Adipose tissue (tissue), 3 donors: ENCODE results near the gene FUBP3. TPM values are rescaled to one million over a fixed set of nuclear protein-coding genes. Genes with fewer than 3 reads are reported as not detected.

ENCODE experiments used
- H3K27ac ChIP-seq: one replicate; pipeline ENCODE4 v1.5.1; 2013; ENCODE audit warnings: low read depth, low read length
- WGBS, 3 donors: extraction: QIAGEN DNeasy Blood & Tissue Kit; methylation state at CpG; one replicate each; pipeline ENCODE4 v1.1.7; 2013; 5-methylcytosine and 5-hydroxymethylcytosine counted together
- polyA plus RNA-seq, 3 donors: library from polyadenylated mRNA; stranded (reverse); fragments of 200-250 nt; gene quantifications; one replicate each; pipeline ENCODE4 v1.2.3, GENCODE V29; 2013
- donor health status: healthy with polysubstance abuse.
- donor health status: Bipolar disorder and iron deficiency.
- donor health status: healthy.

The FUBP3 gene
- 10 to 100 TPM; 13.3 to 27.9 (median 23.1) TPM for polyA plus RNA-seq

GRCh38 chr9:130578865-130579737, at the start of gene FUBP3:
TSS of gene FUBP3 (plus strand) at chr9:130579577. CDS start at chr9:130579681, 104 bp downstream.
- WGBS, 3 donors = 1% methylated on average over 70 to 74 of the region's 74 CpGs
- H3K27ac ChIP-seq = peak within 1 kb of the TSS; percentile 34

- WGBS, 3 donors = 44 to 51% (median 48%) methylated on average over 9 of the region's 9 CpGs
- no peak overlapping the region for H3K27ac ChIP-seq
Measured at GRCh38 chr9:130530938-130531337, 48.4 kb upstream of the FUBP3 start.

- 94 to 99% (median 98%) methylated on average over 7 to 8 of the region's 8 CpGs for WGBS, 3 donors
- H3K27ac ChIP-seq = no peak overlapping the region
Measured at GRCh38 chr9:130531670-130532069, 47.7 kb upstream of the FUBP3 start.

- H3K27ac ChIP-seq = no peak overlapping the region
- 77 to 85% (median 80%) methylated on average over 10 of the region's 10 CpGs for WGBS, 3 donors
Measured at GRCh38 chr9:130532426-130533080, 46.8 kb upstream of the FUBP3 start.

- WGBS, 3 donors = 3 to 13% (median 8%) methylated on average over 25 to 28 of the region's 28 CpGs
- H3K27ac ChIP-seq = no peak overlapping the region
Measured at GRCh38 chr9:130535818-130536521, 43.4 kb upstream of the FUBP3 start.

GRCh38 chr9:130536701-130537107, 42.7 kb upstream of the FUBP3 start:
- 61 to 67% (median 61%) methylated on average over 3 of the region's 3 CpGs for WGBS, 3 donors
- H3K27ac ChIP-seq = no peak overlapping the region

GRCh38 chr9:130537346-130538050, 41.9 kb upstream of the FUBP3 start:
- WGBS, 3 donors = 7 to 15% (median 11%) methylated on average over 25 of the region's 25 CpGs

GRCh38 chr9:130539420-130540223, 39.8 kb upstream of the FUBP3 start:
- 69 to 75% (median 70%) methylated on average over 11 of the region's 11 CpGs for WGBS, 3 donors

More at GRCh38 chr9:130537346-130538050, 41.9 kb upstream of the FUBP3 start:
- H3K27ac ChIP-seq = no peak overlapping the region

GRCh38 chr9:130541533-130541932, 37.8 kb upstream of the FUBP3 start:
- 58 to 83% (median 74%) methylated on average over 2 of the region's 2 CpGs for WGBS, 3 donors

More at GRCh38 chr9:130539420-130540223, 39.8 kb upstream of the FUBP3 start:
- H3K27ac ChIP-seq = no peak overlapping the region

GRCh38 chr9:130542038-130542437, 37.3 kb upstream of the FUBP3 start:
- H3K27ac ChIP-seq = no peak overlapping the region
- WGBS, 3 donors = 72 to 75% (median 72%) methylated on average over 5 of the region's 5 CpGs

More at GRCh38 chr9:130541533-130541932, 37.8 kb upstream of the FUBP3 start:
- no peak overlapping the region for H3K27ac ChIP-seq

GRCh38 chr9:130542457-130543228, 36.7 kb upstream of the FUBP3 start:
- 54 to 66% (median 60%) methylated on average over 7 of the region's 7 CpGs for WGBS, 3 donors
- H3K27ac ChIP-seq = no peak overlapping the region

- no peak overlapping the region for H3K27ac ChIP-seq
- WGBS, 3 donors = 56 to 65% (median 63%) methylated on average over 8 of the region's 8 CpGs
Measured at GRCh38 chr9:130543368-130543767, 36.0 kb upstream of the FUBP3 start.

- 60 to 72% (median 71%) methylated on average over 6 of the region's 6 CpGs for WGBS, 3 donors
- no peak overlapping the region for H3K27ac ChIP-seq
Measured at GRCh38 chr9:130543859-130544258, 35.5 kb upstream of the FUBP3 start.

GRCh38 chr9:130544364-130544763, 35.0 kb upstream of the FUBP3 start:
- WGBS, 3 donors = 46 to 65% (median 55%) methylated on average over 9 of the region's 9 CpGs
- H3K27ac ChIP-seq = no peak overlapping the region

GRCh38 chr9:130548103-130548502, 31.3 kb upstream of the FUBP3 start:
- WGBS, 3 donors = 71 to 92% (median 76%) methylated on average over 6 of the region's 6 CpGs
- no peak overlapping the region for H3K27ac ChIP-seq

GRCh38 chr9:130549093-130549735, 30.2 kb upstream of the FUBP3 start:
- H3K27ac ChIP-seq = no peak overlapping the region
- 88 to 92% (median 90%) methylated on average over 5 of the region's 5 CpGs for WGBS, 3 donors
